Bladder microvascular endothelial cell (primary cell): ENCODE data around the gene PCDHB5. TPM values are rescaled to one million over a fixed set of nuclear protein-coding genes. Genes with fewer than 3 reads are reported as not detected.

ENCODE experiments used
- total RNA-seq: library from RNA; depleted of rRNA; stranded (reverse); fragments of >200 nt; gene quantifications from 2 replicates; pipeline ENCODE4 v1.2.3, GENCODE V29; 2014

Gene PCDHB5
- 0.32 and 3.6 TPM in 2 replicates for total RNA-seq

GRCh38 chr5:141135030-141135717 lies at the start of gene PCDHB5:
Gene PCDHB5, plus strand, starts transcription at chr5:141135206. Its CDS starts 229 bp downstream, at chr5:141135435.

DNA sequence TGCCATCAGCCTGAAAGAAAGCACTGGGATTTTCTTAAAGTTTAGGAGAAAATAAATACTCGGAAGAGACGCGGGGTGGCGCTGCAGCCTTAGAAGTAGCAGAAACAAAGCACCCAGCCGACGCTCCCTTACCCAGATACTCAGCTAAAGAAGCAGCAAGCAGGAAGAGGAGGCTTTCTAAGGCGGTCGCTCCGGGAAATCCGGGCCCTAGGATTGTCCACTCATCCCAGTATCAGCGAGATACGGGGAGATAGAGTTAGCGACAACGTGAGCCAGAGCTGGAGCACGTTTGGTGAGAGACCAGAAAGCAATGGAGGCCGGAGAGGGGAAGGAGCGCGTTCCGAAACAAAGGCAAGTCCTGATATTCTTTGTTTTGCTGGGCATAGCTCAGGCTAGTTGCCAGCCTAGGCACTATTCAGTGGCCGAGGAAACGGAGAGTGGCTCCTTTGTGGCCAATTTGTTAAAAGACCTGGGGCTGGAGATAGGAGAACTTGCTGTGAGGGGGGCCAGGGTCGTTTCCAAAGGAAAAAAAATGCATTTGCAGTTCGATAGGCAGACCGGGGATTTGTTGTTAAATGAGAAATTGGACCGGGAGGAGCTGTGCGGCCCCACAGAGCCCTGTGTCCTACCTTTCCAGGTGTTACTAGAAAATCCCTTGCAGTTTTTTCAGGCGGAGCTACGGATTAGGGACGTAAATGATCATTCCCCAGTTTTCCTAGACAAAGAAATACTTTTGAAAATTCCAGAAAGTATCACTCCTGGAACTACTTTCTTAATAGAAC lies 40.3 kb upstream of the PCDHB5 start, which contains the start of gene PCDHB2:
TSS of gene PCDHB2 (plus strand) at position 135 of the 782 bp plus-strand sequence. CDS start at position 311, 176 bp downstream.

GRCh38 chr5:141100243-141100805 lies 34.7 kb upstream of the PCDHB5 start, which contains the start of gene PCDHB3:
Gene PCDHB3, plus strand, starts transcription at chr5:141100473. Its CDS starts 177 bp downstream, at chr5:141100650.

DNA sequence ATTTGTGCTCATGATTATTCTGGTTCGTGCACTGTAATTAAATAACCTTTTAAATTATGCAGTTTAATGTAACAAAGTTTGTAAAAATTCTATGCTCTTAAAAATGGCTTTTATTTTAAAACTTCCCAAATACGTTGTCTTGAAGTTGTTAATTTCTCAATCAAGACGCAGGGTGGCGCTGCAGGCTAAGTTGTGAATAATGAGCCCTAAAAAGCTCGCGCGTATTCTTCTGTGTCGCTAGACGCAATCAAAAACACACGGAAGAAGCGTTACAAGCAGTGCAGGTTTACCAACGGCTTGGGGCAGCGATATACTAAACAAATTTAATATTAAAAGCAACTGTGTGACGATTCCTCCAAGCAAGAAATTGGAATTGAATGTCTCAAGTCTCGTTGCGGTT lies 13.4 kb upstream of the PCDHB5 start, which contains the start of gene PCDHB4:
TSS of gene PCDHB4 (plus strand) at position 256 of the 400 bp plus-strand sequence. CDS start 181 bp downstream, outside the sequence.

DNA sequence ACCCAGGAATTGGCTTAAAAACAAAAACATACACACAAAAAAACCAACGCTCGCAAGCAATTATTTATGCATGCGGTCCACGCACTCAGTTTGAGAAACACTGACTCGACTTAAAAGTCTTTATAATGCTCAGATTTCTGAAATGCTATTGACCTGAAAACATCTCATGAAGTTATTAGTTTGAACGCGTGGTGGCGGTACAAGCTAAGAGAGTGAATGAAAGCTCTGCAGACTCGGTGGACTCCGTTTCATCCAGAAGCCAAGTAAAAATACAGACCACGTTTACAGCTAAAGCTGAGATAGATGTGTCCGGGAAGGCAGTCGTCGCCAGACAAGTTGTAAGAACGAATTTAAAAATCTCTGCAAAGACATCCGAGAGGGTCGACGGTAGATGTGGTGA lies 14.8 kb downstream of the PCDHB5 start, which contains the start of gene PCDHB6:
TSS of gene PCDHB6 (plus strand) at position 246 of the 400 bp plus-strand sequence. CDS start 201 bp downstream, outside the sequence.

DNA sequence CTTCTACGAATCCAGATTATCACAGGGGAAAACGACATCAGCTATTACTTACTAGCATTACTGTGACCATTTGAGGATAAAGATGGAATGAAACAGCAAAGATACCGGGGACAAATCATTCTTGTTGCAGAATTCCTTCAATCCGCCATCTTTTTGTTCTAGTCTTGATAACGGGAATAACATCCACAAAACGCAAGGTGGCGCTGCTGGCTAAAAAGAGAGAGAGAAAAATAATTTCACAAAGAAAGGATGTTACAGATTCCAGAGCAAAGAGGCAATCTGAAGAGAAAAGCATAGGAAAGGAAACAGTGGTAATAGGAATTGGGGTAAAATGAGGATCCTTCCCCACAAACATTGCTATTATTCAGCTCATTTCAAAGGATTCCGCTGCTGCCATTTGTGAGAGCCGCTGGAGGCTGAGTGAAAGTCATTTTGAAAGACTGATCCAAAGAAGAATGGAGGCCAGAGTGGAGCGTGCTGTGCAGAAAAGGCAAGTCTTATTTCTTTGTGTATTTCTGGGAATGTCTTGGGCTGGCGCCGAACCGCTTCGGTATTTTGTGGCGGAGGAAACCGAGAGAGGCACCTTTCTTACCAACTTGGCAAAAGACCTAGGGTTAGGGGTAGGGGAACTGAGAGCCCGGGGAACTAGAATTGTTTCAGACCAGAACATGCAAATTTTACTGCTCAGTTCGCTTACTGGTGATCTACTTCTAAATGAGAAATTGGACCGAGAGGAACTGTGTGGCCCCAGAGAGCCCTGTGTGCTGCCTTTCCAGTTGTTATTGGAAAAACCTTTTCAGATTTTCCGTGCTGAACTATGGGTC lies 37.6 kb downstream of the PCDHB5 start, which contains the start of gene PCDHB7:
TSS of gene PCDHB7 (plus strand) at position 264 of the 824 bp plus-strand sequence. CDS start at position 456, 192 bp downstream.

GRCh38 chr5:141177577-141178191 lies 42.7 kb downstream of the PCDHB5 start, which contains the start of gene PCDHB8:
Gene PCDHB8, plus strand, starts transcription at chr5:141177790. Its CDS starts 245 bp downstream, at chr5:141178035.

DNA sequence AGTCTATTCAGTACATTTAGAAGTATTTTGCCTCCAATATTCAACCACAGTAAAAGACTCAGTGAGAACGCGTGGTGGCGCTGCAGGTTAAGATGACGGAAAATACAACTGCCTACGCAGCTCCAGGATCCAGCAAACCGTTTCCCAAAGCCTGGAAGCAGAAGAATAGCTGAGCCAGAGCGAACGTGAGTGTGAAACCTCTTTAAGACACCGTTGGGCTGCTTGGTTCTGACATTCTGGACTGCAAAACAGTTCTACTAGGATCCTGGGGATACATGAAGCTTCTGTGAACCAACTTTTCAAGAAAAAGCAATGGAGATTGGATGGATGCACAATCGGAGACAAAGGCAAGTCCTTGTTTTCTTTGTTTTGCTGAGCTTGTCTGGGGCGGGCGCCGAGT lies 47.2 kb downstream of the PCDHB5 start, which contains the start of gene PCDHB16:
TSS of gene PCDHB16 (plus strand) at position 140 of the 400 bp plus-strand sequence. CDS start at position 313, 173 bp downstream.

GRCh38 chr5:141186897-141187512 lies 52.0 kb downstream of the PCDHB5 start, which contains the start of gene PCDHB9:
Gene PCDHB9, plus strand, starts transcription at chr5:141187161. Its CDS starts 158 bp downstream, at chr5:141187319.

Other genes with a start within 250 kb of the PCDHB5 start
- 0.06 TPM in 1 of 2 replicates, not detected in the other for gene PCDHAC1, start 208.9 kb upstream of the PCDHB5 start, total RNA-seq
- 0.19 and 0.32 TPM in 2 replicates for gene PCDHAC2, start 168.7 kb upstream of the PCDHB5 start, total RNA-seq
- not detected in 2 replicates for gene PCDHB1, start 83.8 kb upstream of the PCDHB5 start, total RNA-seq
- gene PCDHB2, start 40.6 kb upstream of the PCDHB5 start, total RNA-seq: 0.81 and 2.3 TPM in 2 replicates
- gene PCDHB3, start 34.7 kb upstream of the PCDHB5 start, total RNA-seq: 0.32 and 1.2 TPM in 2 replicates
- gene PCDHB4, start 13.4 kb upstream of the PCDHB5 start, total RNA-seq: under 0.01 and 0.25 TPM in 2 replicates
- 0.25 TPM in 1 of 2 replicates, not detected in the other for gene PCDHB6, start 14.9 kb downstream of the PCDHB5 start, total RNA-seq
- 0.16 and 1.5 TPM in 2 replicates for gene PCDHB7, start 37.4 kb downstream of the PCDHB5 start, total RNA-seq
- gene PCDHB8, start 42.6 kb downstream of the PCDHB5 start, total RNA-seq: 0.16 and 1.3 TPM in 2 replicates
- under 0.01 and 0.63 TPM in 2 replicates for gene PCDHB16, start 47.2 kb downstream of the PCDHB5 start, total RNA-seq
- 0.16 and 0.31 TPM in 2 replicates for gene PCDHB9, start 52.0 kb downstream of the PCDHB5 start, total RNA-seq
- 0.49 and 1.6 TPM in 2 replicates for gene PCDHB10, start 57.1 kb downstream of the PCDHB5 start, total RNA-seq
- gene PCDHB11, start 64.4 kb downstream of the PCDHB5 start, total RNA-seq: 0.16 and 0.69 TPM in 2 replicates
- gene PCDHB12, start 73.5 kb downstream of the PCDHB5 start, total RNA-seq: 0.16 and 1.3 TPM in 2 replicates
- gene PCDHB13, start 78.7 kb downstream of the PCDHB5 start, total RNA-seq: 0.32 and 3.3 TPM in 2 replicates
- 0.49 and 1.8 TPM in 2 replicates for gene PCDHB14, start 88.1 kb downstream of the PCDHB5 start, total RNA-seq
- 0.32 and 1.2 TPM in 2 replicates for gene PCDHB15, start 110.2 kb downstream of the PCDHB5 start, total RNA-seq
- gene SLC25A2, start 168.8 kb downstream of the PCDHB5 start, total RNA-seq: 0.16 and 0.44 TPM in 2 replicates
- 53.3 and 79.0 TPM in 2 replicates for gene TAF7, start 185.6 kb downstream of the PCDHB5 start, total RNA-seq
- 0.32 and 1.1 TPM in 2 replicates for gene PCDHGA1, start 195.3 kb downstream of the PCDHB5 start, total RNA-seq
- 0.81 and 1.9 TPM in 2 replicates for gene PCDHGA2, start 203.6 kb downstream of the PCDHB5 start, total RNA-seq
- 0.32 and 0.82 TPM in 2 replicates for gene PCDHGA3, start 208.6 kb downstream of the PCDHB5 start, total RNA-seq
- gene PCDHGB1, start 214.9 kb downstream of the PCDHB5 start, total RNA-seq: 0.65 and 2.8 TPM in 2 replicates
- 1.3 and 6.1 TPM in 2 replicates for gene PCDHGA4, start 219.8 kb downstream of the PCDHB5 start, total RNA-seq
- 1.1 and 5.1 TPM in 2 replicates for gene PCDHGB2, start 224.8 kb downstream of the PCDHB5 start, total RNA-seq
- 0.49 and 2.0 TPM in 2 replicates for gene PCDHGA5, start 229.0 kb downstream of the PCDHB5 start, total RNA-seq
- 1.5 and 8.4 TPM in 2 replicates for gene PCDHGB3, start 235.0 kb downstream of the PCDHB5 start, total RNA-seq
- 1.5 and 4.1 TPM in 2 replicates for gene PCDHGA6, start 238.7 kb downstream of the PCDHB5 start, total RNA-seq
- gene PCDHGA7, start 247.5 kb downstream of the PCDHB5 start, total RNA-seq: 0.65 and 3.3 TPM in 2 replicates